H9 (cell line): ENCODE results near the gene RAP1GAP2. TPM values are rescaled to one million over a fixed set of nuclear protein-coding genes. Genes with fewer than 3 reads are reported as not detected.

ENCODE experiments used
- DNase-seq: peaks from one replicate; pipeline ENCODE4 v3.0.0-alpha.2; 2017
- H2AFZ ChIP-seq: one replicate; pipeline ENCODE4 v1.6.1; 2013; ENCODE audit warnings: mild to moderate bottlenecking, low read length, control low read depth, moderate library complexity
- H2AK5ac ChIP-seq: 2 replicates; pipeline ENCODE4 v1.6.1; 2013; ENCODE audit warnings: low read length, control low read depth, mixed read lengths; ENCODE audit not compliant: insufficient read length
- H2BK120ac ChIP-seq: one replicate; pipeline ENCODE4 v1.6.1; 2013; ENCODE audit warnings: low read depth, mild to moderate bottlenecking, low read length, control low read depth, inconsistent platforms; ENCODE audit not compliant: poor library complexity, severe bottlenecking
- H2BK12ac ChIP-seq: 2 replicates; pipeline ENCODE4 v1.6.1; 2013; ENCODE audit warnings: low read length, control low read depth, mixed read lengths, low read depth; ENCODE audit not compliant: insufficient read length
- H2BK15ac ChIP-seq: 2 replicates; pipeline ENCODE4 v1.6.1; 2013; ENCODE audit warnings: low read depth, low read length, control low read depth
- H2BK20ac ChIP-seq: one replicate; pipeline ENCODE4 v1.6.1; 2013; ENCODE audit warnings: low read depth, mild to moderate bottlenecking, low read length, control low read depth, inconsistent platforms; ENCODE audit not compliant: poor library complexity, severe bottlenecking
- H2BK5ac ChIP-seq: 2 replicates; pipeline ENCODE4 v1.6.1; 2013; ENCODE audit warnings: low read length, control low read depth, mixed read lengths; ENCODE audit not compliant: insufficient read length
- H3K14ac ChIP-seq: 2 replicates; pipeline ENCODE4 v1.6.1; 2013; ENCODE audit warnings: low read length, control low read depth; ENCODE audit not compliant: insufficient read depth
- H3K18ac ChIP-seq: 2 replicates; pipeline ENCODE4 v1.6.1; 2013; ENCODE audit warnings: low read depth, mild to moderate bottlenecking, mixed read lengths, low read length, control low read depth; ENCODE audit not compliant: insufficient read length
- H3K23ac ChIP-seq: 2 replicates; pipeline ENCODE4 v1.6.1; 2013; ENCODE audit warnings: low read length, control low read depth, mixed read lengths, low read depth; ENCODE audit not compliant: insufficient read length
- H3K23me2 ChIP-seq: 2 replicates; pipeline ENCODE4 v1.6.1; 2013; ENCODE audit warnings: low read depth, mild to moderate bottlenecking, mixed read lengths, low read length, control low read depth; ENCODE audit not compliant: insufficient read length, poor library complexity, severe bottlenecking
- H3K27ac ChIP-seq: 2 replicates; pipeline ENCODE4 v1.5.1; 2013; ENCODE audit warnings: low read length, control low read depth, mixed read lengths, low read depth; ENCODE audit not compliant: insufficient read length
- H3K27me3 ChIP-seq: 2 replicates; pipeline ENCODE4 v1.6.1; 2013; ENCODE audit warnings: low read length, control low read depth, inconsistent platforms; ENCODE audit not compliant: insufficient read depth
- H3K4ac ChIP-seq: 2 replicates; pipeline ENCODE4 v1.6.1; 2013; ENCODE audit warnings: low read depth, mild to moderate bottlenecking, control low read depth, inconsistent platforms, low read length, moderate library complexity
- H3K4me1 ChIP-seq: 2 replicates; pipeline ENCODE4 v1.6.1; 2013; ENCODE audit warnings: low read length, control low read depth, inconsistent platforms; ENCODE audit not compliant: insufficient read depth
- H3K4me2 ChIP-seq: 2 replicates; pipeline ENCODE4 v1.6.1; 2013; ENCODE audit warnings: low read length, control low read depth, mixed read lengths; ENCODE audit not compliant: insufficient read length, insufficient read depth
- H3K56ac ChIP-seq: 2 replicates; pipeline ENCODE4 v1.6.1; 2013; ENCODE audit warnings: low read depth, mild to moderate bottlenecking, mixed read lengths, low read length, control low read depth; ENCODE audit not compliant: insufficient read length
- H3K79me1 ChIP-seq: 2 replicates; pipeline ENCODE4 v1.6.1; 2013; ENCODE audit warnings: low read depth, mild to moderate bottlenecking, moderate library complexity, low read length, control low read depth, inconsistent platforms; ENCODE audit not compliant: insufficient read depth, poor library complexity, severe bottlenecking
- H3K79me2 ChIP-seq: 2 replicates; pipeline ENCODE4 v1.6.1; 2013; ENCODE audit warnings: low read length, control low read depth, inconsistent platforms; ENCODE audit not compliant: insufficient read depth
- H3K9ac ChIP-seq: 2 replicates; pipeline ENCODE4 v1.6.1; 2013; ENCODE audit warnings: low read length, control low read depth, mixed read lengths; ENCODE audit not compliant: insufficient read length; ENCODE audit errors: extremely low read depth
- H3K9me3 ChIP-seq: one replicate; pipeline ENCODE4 v1.6.1; 2013; ENCODE audit warnings: low read depth, low read length, inconsistent platforms; ENCODE audit not compliant: control insufficient read depth
- H3T11ph ChIP-seq: one replicate; pipeline ENCODE4 v1.6.1; 2013; ENCODE audit warnings: mild to moderate bottlenecking, low read length, control low read depth, inconsistent platforms
- H4K20me1 ChIP-seq: one replicate; pipeline ENCODE4 v1.6.1; 2013; ENCODE audit not compliant: control insufficient read depth, insufficient read length, insufficient read depth
- H4K5ac ChIP-seq: 2 replicates; pipeline ENCODE4 v1.6.1; 2013; ENCODE audit warnings: low read depth, mild to moderate bottlenecking, mixed read lengths, low read length, control low read depth; ENCODE audit not compliant: insufficient read length
- H4K8ac ChIP-seq: replicated peaks from 2 replicates; pipeline ENCODE4 v1.6.1; 2013; ENCODE audit warnings: low read length, control low read depth, mixed read lengths, low read depth; ENCODE audit not compliant: insufficient read length
- H4K91ac ChIP-seq: 2 replicates; pipeline ENCODE4 v1.6.1; 2013; ENCODE audit warnings: low read depth, mild to moderate bottlenecking, moderate library complexity, mixed read lengths, low read length, control low read depth; ENCODE audit not compliant: insufficient read length
- H3K27ac Mint-ChIP-seq, 3 experiments: 2 replicates in 2 of 3; 3 replicates in 1 of 3; pipeline ENCODE4 v1.8.0; 2020 to 2021; ENCODE audit warnings: mixed read lengths in 3 of 3, mild to moderate bottlenecking in 1 of 3, moderate library complexity in 1 of 3
- H3K27me3 Mint-ChIP-seq: 2 replicates; pipeline ENCODE4 v1.8.0; 2021; ENCODE audit warnings: low read depth, mild to moderate bottlenecking, moderate library complexity, mixed read lengths
- H3K36me3 Mint-ChIP-seq, 3 experiments: 2 replicates in 2 of 3; 3 replicates in 1 of 3; pipeline ENCODE4 v1.8.0; 2020 to 2021; ENCODE audit warnings: low read depth in 3 of 3, mixed read lengths in 3 of 3; ENCODE audit not compliant: insufficient read depth in 1 of 3
- H3K4me1 Mint-ChIP-seq, 2 experiments: 2 replicates each; pipeline ENCODE4 v1.8.0; 2020; ENCODE audit warnings: mixed read lengths in 2 of 2
- H3K4me3 Mint-ChIP-seq, 2 experiments: 2 replicates in 1 of 2; 3 replicates in 1 of 2; pipeline ENCODE4 v1.8.0; 2020 to 2021; ENCODE audit warnings: mild to moderate bottlenecking in 2 of 2, mixed read lengths in 2 of 2, moderate library complexity in 1 of 2
- H3K9me3 Mint-ChIP-seq, 2 experiments: 2 replicates in 1 of 2; 3 replicates in 1 of 2; pipeline ENCODE4 v1.8.0; 2020; ENCODE audit warnings: mild to moderate bottlenecking in 2 of 2, mixed read lengths in 2 of 2, moderate library complexity in 1 of 2
- WGBS: extraction: QIAGEN DNeasy Blood & Tissue Kit; methylation state at CpG from one replicate; pipeline ENCODE4 v1.1.7; 2013; ENCODE audit warnings: missing lambda C conversion rate, low lambda C conversion rate, mixed read lengths; ENCODE audit not compliant: insufficient read length; ENCODE audit errors: extremely low coverage; 5-methylcytosine and 5-hydroxymethylcytosine counted together
- total RNA-seq: library from RNA; stranded (reverse); gene quantifications from 2 replicates; pipeline ENCODE4 v1.2.1, GENCODE V29; 2021
- TF ChIP-seq, protein P1 (sequence below): fragments of 200-600 bp; sonication (generic); conservative IDR thresholded peaks from 3 replicates; pipeline ENCODE4 v1.8.0; 2021; ENCODE audit warnings: antibody characterized with exemption, mild to moderate bottlenecking

Gene RAP1GAP2
- total RNA-seq, 1 experiment from 2014 or later = 33.8 TPM

DNA sequence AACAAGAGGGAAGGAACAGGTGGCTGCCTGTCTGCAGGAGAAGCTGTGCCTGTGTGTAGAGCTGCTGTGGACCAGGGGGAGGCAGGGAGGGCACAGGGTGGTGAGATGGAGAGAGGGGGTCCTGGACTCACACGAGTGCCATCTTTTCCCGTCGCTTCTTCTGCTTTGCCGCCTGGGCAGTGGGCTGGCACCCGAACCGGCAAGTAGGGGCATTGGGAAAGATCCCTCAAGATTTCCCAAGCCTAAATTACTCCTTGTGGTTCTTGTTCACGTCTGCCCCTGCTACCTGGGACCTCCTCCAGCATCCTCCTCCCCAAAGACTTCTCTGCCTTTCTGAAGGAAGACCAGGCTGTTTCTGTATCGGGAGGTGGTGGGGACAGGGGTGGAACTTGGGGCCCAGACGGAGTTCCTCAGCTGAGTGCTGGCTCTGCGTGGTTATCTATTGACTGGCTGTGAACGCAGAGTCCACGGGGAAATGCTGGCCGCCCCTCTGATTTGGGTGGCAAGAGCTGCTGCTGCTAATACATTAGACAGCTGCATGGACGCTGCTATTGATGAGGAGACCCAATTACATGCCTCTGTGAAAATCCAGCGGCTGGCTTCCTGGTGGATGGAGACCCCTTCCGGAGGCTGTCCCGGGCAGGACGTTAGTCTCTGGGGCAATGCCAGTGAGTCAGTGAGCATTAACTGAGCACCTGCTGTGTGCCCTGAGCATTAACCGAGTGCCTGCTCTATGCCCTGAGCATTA is 152.7 kb downstream of the RAP1GAP2 start:
- H3K36me3 Mint-ChIP-seq = no peaks in the 10 kb centered on the region
- no peak overlapping the region for H4K91ac ChIP-seq
- H3K14ac ChIP-seq = no peak overlapping the region
- no peaks in the 10 kb centered on the region for H3K79me2 ChIP-seq
- H3K9ac ChIP-seq = no peak overlapping the region
- no peak overlapping the region for H2BK20ac ChIP-seq
- peak; percentile 25 for DNase-seq
- H3K18ac ChIP-seq = no peak overlapping the region
- no peaks in the 10 kb centered on the region for H3K4me1 ChIP-seq
- H3K27ac ChIP-seq = no peak overlapping the region
- peaks cover 0 to 6% of the 10 kb centered on the region in 2 experiments; a peak in 2 of 4 replicates for H3K4me1 Mint-ChIP-seq
- H4K5ac ChIP-seq = no peak overlapping the region
- no peaks in the 10 kb centered on the region for H3K23me2 ChIP-seq
- no peak overlapping the region for H3K4me3 Mint-ChIP-seq
- H3K27ac Mint-ChIP-seq = no peak overlapping the region; a peak in 2 of 7 replicates
- no peaks in the 10 kb centered on the region for H4K20me1 ChIP-seq
- H3K4me2 ChIP-seq = no peak overlapping the region
- H2BK12ac ChIP-seq = no peak overlapping the region
- H3K9me3 ChIP-seq = no peaks in the 10 kb centered on the region
- no peak overlapping the region for H3K23ac ChIP-seq
- H3K27me3 Mint-ChIP-seq = no peaks in the 10 kb centered on the region
- no peak overlapping the region for H2BK5ac ChIP-seq
- H2BK15ac ChIP-seq = no peak overlapping the region
- no peak overlapping the region for H2BK120ac ChIP-seq
- no CpG with 5 or more reads among the region's 19 CpGs for WGBS
- no peaks in the 10 kb centered on the region for H3K79me1 ChIP-seq
- no peaks in the 10 kb centered on the region; a peak in 1 of 5 replicates for H3K9me3 Mint-ChIP-seq
- H3K4ac ChIP-seq = no peak overlapping the region
- no peak overlapping the region for H3K56ac ChIP-seq
- TF ChIP-seq, protein P1, sequence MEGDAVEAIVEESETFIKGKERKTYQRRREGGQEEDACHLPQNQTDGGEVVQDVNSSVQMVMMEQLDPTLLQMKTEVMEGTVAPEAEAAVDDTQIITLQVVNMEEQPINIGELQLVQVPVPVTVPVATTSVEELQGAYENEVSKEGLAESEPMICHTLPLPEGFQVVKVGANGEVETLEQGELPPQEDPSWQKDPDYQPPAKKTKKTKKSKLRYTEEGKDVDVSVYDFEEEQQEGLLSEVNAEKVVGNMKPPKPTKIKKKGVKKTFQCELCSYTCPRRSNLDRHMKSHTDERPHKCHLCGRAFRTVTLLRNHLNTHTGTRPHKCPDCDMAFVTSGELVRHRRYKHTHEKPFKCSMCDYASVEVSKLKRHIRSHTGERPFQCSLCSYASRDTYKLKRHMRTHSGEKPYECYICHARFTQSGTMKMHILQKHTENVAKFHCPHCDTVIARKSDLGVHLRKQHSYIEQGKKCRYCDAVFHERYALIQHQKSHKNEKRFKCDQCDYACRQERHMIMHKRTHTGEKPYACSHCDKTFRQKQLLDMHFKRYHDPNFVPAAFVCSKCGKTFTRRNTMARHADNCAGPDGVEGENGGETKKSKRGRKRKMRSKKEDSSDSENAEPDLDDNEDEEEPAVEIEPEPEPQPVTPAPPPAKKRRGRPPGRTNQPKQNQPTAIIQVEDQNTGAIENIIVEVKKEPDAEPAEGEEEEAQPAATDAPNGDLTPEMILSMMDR = no peak
- H3K27me3 ChIP-seq = no peaks in the 10 kb centered on the region; the same call in 1 of the 2 replicates
- H2AK5ac ChIP-seq = no peak overlapping the region
- no peak overlapping the region for H4K8ac ChIP-seq
- H2AFZ ChIP-seq = no peak overlapping the region
- no peak overlapping the region for H3T11ph ChIP-seq
